GM18909 (cell line): ENCODE results near the gene C1QTNF8.

Experiments used
- ATAC-seq: cut with Tn5 transposase; IDR thresholded peaks from one replicate; pipeline ENCODE4 v1.9.1; 2021; ENCODE audit warnings: mild to moderate bottlenecking; ENCODE audit not compliant: unreplicated experiment, poor library complexity

The C1QTNF8 gene

DNA sequence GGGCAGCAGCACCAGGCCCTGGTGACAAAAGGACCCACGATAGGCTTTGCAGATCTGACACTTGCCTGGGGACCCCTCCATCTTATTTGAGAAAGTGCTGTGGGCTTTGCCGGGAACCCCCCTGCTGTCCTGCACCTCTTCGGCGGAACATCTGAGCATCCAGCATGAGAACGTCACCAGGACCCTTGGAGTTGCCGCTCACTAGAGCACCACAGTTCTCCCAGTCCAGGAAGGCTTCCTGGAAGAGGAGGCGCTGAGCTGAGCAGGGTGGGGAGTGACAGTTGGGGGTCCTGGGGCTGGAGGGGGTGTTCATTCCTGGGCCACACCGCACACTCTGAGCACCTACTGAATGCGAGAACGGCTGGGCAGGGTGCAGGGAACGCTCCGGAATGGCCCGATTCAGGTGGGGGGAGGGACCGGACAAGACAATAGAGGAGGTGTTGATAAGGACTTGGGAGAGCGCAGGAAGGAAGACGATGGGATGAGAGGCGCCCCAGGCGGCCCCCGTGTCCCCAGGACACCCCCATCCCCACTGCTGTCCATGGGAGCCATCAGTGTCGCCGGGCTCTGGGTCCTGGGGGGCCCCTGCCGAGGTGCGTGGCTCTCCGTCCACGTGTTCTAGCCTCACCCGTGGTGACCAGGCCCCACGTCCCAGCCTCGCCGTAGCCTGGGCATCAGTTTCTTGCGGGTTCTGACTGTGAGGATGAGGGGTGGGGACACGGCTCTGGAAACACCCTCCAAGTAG is 32.1 kb upstream of the C1QTNF8 start:
- ATAC-seq = no peak

DNA sequence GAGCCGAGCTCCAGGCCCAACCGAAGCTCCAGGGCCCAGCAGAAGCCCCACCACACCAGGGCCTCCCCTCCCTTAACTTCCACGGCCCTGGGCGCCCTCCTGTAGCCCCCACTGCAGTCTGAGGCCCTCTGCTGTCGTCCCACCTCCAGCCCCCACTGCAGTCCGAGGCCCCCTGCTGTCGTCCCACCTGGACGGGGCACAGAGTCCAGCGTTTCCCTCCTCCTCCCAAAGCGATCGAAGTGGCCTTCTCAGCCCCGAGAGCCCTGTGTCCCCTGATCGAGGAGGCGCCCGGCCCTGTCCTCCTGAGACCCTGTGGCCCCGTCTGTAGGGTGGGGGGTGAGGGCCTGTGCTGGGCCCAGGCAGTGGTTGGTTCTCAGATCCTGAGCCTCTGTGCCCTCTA is 31.1 kb upstream of the C1QTNF8 start:
- no peak for ATAC-seq

DNA sequence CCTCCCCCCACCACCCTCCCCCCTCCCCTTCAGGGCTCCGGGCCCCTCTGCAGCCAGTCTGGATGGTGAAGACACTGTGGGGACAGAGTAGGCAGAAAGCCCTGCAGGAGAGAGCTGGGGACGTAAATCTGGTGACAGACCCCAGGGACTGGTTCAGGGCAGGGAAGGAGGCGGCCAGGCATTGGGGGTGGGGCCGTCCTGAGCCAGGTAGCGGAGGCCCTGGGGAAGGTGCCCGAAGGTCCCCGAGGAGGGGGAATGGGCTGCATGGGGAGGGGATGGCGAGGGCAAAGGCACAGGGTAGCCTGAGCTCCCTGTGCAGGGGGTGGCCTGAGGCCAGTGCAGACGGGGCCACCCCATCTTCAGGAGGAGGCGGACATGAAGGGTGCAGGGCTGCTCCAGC is 30.5 kb upstream of the C1QTNF8 start:
- ATAC-seq = no peak

DNA sequence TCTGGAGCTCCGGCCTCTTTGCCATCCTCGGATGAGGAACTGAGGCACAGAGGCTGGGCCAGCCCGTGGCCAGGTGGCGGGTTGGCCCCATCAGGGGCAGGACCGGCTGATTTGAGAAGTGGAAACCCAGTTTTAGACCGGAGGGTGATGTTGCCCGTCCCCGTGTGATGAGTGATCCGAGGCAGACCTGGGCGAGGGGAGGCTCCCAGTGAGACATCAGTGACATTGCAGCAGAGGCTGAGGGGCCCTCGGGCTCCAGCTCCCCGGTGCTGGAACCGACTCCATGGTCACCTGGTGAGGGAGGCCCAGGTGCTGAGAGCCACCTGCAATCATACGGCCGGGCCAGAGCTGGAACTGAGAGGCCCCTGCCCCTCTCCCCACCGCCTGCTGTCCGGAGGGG is 30.0 kb upstream of the C1QTNF8 start:
- no peak for ATAC-seq

DNA sequence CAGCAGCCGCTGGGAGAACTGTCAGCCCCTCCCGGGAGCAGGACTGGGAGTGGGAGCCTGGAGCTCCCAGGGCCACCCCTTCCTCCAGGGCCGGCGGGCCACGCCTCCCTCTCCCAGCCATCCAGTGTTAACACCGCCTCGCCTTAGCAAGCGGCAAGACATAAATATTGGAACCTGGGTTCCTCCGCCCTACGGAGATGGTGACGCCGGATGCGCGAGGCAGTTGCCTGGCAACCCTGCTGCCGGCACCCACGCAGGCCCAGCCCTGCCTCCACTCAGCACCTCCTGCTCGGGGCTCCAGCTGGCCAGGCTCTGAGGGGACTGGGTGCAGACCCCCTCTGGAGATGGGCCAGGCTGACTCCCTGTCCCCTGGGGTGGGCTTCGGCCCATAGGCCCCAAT is 29.4 kb upstream of the C1QTNF8 start:
- ATAC-seq = no peak

DNA sequence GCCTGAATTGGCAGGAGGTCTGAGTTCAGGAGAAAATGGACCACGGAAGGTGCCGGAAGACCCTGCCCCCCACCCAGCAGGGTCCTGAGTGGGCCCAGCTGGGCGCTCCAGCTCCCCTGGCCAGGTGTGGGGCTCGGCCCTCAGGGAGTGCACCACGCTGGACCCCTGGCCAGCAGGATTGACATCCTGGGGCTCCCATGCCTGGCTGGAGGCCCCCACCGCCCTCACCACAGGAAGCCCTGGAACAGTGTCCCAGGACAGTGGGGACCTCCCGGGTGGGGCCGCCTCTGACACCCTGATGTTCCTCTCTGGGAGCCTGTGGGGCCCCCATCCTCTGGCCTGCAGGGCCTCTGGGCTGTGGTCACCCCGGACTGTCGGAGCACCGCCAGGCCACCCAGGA is 28.8 kb upstream of the C1QTNF8 start:
- ATAC-seq = no peak

DNA sequence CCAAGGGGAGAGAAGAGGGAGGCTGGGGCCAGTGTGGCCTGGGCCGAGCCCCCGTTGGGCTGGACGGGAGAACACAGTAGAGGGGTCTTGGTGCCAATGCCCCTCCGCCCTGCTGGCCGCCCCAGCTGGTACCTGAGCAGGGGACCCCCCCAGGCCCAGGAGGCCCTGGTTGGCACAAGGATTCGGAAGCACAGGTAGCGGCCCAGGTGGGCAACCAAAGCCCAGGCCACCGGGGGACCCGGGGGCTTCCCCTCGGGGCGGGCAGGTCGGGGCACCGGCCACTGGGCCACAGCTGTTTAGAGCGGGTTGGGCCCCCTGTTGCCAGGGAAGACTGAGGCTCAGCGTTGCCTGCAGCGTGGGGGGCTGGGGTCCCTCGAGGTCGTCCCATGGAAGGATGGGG is 28.2 kb upstream of the C1QTNF8 start:
- no peak for ATAC-seq

DNA sequence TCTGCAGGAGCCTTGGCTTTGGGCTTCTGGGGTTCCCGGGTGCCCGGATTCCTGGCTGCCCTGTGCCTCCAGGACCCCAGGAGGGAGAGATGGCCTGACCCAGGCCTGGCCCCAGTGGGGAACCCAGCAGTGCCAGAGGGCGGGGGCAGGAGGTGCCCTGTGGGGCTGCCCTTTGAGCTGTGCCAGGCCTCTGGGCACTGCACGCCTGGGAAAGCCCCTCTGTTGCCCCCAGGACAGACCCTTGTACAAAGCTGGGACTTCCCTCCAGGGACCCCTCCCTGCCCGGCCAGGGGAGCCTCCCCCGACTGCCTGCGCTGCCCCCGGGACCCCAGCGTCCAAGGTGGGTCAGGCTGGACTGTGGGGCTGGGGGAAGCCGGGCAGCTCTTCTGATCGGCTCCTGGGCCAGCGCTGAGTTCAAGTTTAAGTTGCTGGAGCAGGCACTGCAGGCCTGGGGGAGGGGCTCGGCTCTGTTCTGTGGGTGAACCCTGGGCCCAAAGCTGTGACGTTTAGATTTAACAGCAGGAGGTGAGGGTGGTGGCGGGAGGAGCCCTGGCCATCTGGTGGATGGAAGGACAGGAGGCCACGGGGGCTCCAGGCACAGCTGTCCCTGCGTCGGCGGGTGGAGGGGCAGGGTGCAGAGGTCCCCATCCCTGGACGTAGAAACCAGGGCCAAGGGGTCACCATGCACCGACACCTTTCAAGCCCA is 27.6 kb upstream of the C1QTNF8 start:
- no peak for ATAC-seq

DNA sequence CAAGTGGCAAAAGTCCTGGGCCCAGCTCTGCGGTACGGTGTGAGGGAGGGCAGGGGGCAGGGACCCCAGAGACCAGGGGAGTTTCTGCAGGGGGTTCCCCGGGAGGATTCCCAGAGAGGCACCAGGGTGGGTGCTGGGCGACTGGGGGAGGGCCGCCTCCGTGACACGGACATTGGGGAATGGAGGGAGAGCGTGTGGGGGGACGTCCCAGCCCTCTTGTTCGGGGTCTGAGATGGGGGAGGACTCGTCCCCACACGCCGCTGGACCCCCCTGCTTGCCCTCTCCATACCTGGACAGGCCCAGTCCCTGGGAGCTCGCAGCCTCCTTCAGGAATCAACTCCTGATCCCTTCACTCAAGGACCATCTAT is 26.3 kb upstream of the C1QTNF8 start:
- ATAC-seq = no peak

DNA sequence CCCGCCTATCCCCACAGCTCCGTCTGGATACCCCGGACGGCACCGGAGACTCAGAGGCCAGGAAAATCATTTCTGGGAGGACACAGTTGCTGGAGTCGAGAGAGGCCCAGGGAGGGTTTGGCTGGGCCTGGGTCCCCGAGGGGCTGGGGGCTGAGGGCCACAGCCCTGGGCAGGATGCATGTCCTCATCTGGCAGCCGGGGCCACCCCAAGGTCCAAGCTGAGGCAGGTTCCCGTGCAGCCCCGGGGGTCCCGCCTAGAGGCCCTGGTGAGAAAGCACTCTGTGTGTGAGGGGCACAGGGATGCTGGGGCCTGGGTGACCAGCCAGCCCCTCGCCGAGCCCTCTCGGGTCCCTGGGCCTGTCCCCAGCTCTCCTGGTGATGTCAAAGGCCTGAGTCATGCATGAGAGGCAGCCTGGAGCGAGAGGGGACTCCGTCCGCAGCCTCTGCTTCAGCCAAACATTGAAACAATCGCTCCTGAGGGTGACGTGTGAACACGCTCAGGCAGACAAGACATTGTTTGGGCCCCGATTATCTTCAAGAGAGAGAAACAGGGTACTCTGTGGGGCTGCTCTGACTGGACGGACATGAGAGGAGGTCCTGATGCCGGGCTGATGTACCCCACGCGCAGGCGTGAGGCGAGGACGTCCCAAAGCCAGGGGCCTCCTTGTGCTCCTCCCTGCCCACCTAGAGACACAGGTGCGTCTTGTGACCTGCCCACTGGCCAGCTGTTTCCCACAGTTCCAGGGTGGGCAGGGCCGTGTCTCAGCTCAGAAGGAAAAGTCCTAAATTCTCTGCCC is 25.8 kb upstream of the C1QTNF8 start:
- no peak for ATAC-seq

DNA sequence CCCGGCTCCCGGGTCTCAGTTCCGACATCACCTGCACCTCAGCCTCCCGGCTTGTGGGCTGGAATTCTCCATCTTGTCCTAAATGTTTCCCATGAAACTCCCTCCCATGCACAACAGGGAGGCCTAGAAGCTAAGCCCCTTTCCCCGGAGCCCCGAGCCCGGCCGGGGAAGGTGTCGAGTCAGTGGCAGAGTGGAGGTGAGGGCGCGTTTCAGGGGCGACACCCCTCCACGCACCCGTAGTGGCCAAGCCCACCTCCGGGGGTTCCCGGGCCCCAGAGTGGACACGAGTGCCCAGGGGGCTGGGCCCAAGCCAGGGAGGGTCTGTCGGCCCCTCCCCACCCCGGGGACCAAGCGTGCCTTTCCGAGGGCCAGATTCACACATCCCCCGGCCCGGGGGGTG is 25.0 kb upstream of the C1QTNF8 start:
- no peak for ATAC-seq

DNA sequence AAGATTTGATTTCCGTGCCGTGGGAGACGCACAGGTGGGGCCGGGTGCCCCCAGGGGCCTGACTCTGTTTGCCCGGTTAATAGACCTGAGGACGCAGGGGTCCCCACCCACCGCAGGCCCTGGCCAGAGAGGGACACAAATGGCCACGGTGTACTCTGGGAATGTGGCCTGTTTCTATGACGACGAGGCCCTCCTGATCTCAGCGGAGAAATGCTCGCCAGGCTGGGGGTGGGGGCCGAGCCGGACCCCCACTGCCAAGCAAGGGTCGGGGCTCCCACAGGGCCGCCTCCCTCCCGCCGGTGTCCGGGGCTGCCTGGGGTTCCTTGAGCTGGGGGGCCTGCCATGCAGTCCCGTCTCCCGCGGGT is 24.5 kb upstream of the C1QTNF8 start:
- ATAC-seq = no peak

DNA sequence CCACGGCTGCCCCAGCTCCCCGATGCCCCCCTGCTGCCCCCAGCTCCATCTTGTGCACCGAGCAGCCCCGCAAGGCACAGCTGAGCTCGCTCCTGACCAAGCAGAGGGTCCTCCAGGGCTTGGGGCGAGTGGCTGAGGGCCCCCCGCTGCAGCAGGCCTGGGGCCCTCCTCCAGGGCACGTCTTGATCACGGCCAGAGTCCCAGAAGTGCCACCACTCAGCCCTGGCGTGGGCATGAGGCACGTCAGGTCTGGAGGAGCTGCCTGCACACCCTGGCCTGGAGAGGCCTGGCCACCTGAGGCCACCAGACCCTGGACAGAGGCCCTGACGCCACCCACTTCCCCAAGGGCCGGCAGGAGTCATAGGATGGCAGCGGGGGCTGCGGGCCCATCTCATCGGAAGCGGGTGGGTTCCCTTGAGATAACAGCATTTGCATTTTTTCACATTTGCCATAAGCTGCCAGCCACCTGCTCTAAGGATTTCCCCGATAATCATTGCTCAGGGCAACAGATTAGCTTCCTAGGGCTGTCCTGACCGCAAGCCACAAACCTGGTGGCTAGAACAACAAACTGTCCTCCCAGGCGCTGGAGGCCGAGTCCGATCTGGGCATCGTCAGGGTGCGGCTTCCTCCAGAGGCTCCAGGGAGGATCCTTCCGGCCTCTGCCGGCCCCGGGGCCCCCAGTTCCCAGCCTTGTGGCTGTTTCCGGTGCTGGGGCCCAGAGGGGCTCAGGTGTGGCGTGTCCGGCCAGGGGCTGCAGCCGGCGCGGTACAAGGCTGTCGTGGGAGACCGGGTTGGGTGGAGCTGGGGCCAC is 23.9 kb upstream of the C1QTNF8 start:
- no peak for ATAC-seq

DNA sequence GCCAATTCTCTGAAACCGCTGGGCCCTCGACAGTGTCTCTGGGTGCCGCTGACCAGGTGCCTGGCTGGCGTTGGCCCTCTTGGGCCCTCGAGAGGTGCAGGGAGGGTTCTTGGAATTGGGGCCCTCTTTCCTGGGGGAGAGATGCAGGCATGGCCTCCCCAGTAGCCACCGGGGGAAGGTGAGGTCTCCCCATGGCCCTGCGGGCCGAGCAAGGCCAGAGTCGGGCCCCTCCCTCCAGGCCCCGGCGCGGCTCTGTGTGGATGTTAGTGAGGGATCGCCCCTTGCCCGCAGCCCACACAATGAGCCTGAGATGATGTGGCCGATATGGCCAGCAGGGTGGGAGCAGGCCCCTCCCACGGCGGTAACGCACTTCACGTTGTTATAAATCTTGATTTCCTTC is 23.1 kb upstream of the C1QTNF8 start:
- ATAC-seq = no peak

DNA sequence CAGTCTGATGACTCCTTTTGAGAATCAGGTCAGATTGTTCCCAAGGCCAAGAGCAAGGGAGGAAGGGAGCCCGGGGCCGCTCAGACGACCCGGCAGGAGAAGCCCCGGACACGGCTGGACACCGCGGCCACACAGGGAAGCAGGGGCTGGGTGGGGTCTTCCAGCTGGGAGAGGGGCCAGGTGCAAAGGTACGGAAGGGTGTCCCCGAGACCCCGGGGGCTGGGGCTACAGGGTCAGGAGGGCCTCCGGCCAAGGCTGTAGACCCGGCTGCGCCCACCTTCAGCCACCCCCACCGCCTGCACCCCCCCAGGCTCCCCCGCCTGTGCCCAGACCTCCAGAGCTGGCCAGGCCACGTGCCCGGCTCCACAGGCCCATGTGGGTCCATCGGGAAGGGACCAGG is 21.9 kb upstream of the C1QTNF8 start:
- no peak for ATAC-seq

DNA sequence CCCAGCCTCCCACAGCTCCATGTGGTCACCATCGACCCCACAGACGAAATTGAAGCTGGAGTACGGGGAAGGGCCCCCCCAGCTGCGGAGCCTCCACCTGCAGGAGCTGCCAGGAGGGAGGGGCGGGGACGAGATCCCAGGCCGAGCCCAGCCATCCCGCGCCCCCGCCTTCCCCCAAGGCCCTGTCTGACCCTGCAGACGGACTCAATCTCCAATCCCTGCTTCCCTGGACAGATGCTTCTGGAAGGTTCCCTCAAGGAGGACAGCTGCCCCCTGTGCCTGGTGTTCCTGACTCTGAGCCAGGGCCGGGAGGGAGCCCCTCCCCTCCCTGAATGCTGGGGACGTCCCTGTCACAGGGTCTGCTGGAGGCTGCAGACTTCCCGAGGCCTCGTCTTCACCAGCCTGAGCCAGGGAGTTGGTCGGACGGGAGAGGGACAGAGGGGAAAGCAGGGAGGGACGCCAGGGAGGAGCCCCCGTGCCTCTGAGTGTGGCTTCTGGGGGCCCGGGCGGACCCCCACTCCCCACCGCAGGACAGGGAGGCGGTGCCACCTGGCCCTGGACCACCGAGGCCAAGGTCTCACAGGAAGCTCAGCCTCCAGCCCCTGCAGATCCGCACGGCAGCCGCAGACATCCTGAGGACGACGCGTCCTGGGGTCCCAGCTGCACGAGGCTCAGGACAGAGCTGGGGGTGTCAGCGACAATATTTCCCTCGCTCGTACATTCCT is 21.3 kb upstream of the C1QTNF8 start:
- ATAC-seq = no peak

DNA sequence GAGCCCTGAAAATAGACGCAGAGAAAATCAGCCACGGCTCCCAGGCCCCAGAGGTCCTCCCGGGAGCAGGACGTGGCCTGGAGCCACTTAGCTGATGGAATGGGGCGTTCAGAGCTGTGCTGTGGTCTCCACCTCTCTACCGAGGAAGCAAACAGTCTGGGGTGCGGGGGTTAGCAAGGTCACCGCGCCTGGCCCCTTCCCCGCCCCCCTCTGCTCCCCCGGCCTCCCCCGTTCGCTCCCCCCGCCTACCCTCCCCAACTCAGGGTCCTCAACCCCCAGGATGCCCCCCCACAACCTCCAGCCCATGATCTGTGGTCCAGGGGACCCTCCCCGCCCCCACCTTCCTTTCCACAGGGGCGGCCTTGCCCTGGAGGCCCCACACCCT is 20.6 kb upstream of the C1QTNF8 start:
- no peak for ATAC-seq

DNA sequence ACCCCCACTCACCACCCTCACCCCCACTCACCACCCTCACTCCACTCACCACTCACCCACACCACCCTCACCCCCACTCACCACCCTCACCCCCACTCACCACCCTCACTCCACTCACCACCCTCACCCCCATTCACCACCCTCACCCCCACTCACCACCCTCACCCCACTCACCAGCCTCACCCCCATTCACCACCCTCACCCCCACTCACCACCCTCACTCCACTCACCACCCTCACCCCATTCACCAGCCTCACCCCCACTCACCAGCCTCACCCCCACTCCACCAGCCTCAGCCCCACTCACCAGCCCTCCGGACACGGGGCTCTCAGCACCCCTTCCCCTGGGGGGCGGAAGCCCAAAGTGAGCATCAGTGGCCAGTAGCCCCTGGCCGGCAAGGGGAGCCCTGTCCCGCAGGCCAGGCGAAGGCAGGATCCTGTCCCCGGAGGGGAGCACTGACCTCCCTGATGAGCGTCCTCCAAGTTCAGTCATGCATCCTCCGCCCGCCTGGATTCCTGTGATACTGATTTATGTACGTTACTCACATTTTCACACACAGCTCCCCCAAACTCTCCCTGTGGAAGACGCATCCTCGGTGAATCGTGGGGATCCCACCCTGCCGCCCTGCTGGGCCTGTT is 18.0 kb upstream of the C1QTNF8 start:
- no peak for ATAC-seq

DNA sequence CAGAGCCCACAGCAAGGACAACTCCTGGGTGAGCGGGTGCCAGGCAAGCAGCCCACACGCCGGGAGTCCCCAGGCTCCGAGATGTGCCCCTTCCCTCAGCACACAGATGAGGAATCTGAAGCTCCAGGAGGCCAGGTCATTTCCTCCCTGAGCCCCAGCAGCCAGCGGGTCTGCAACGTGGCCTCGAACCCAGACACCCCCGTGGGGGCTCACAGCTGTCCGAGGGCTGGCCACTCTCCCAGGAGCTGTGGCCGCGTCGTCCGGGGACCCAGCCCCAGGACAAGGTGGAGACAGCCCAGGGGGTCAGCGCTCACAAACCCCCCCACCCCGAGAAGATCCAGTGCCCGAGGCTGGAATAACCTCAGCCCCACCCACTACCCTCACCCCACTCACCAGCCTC is 17.4 kb upstream of the C1QTNF8 start:
- ATAC-seq = no peak
